Measurements from ENCODE around the gene THAP11.

DNA sequence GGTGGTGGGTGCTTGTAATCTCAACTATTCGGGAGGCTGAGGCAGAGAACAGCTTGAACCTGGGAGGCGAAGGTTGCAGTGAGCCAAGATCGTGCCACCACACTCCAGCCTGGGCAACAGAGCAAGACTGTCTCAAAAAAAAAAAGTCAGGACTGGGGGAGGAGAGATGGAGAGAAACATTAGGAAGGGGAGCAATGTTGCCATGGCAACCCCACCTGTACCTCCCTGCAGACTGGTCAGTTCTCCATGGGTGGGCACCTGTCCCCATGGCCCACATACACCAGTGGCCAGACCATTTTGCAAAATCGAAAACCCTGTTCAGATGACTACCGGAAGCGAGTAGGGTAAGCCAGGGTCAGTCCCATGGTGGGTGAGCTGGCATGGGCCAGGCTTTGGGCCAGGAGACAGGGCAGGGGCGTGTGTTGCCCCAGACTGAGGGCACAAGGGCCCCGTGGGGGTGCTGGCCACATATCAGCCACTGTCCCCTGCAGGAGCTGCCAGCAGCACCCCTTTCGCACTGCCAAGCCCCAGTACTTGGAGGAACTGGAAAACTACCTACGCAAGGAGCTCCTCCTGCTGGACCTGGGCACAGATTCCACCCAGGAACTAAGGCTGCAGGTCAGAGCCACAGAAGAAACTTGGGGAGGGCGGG lies 21.4 kb upstream of the THAP11 start:
- TF ChIP-seq, protein P1, sequence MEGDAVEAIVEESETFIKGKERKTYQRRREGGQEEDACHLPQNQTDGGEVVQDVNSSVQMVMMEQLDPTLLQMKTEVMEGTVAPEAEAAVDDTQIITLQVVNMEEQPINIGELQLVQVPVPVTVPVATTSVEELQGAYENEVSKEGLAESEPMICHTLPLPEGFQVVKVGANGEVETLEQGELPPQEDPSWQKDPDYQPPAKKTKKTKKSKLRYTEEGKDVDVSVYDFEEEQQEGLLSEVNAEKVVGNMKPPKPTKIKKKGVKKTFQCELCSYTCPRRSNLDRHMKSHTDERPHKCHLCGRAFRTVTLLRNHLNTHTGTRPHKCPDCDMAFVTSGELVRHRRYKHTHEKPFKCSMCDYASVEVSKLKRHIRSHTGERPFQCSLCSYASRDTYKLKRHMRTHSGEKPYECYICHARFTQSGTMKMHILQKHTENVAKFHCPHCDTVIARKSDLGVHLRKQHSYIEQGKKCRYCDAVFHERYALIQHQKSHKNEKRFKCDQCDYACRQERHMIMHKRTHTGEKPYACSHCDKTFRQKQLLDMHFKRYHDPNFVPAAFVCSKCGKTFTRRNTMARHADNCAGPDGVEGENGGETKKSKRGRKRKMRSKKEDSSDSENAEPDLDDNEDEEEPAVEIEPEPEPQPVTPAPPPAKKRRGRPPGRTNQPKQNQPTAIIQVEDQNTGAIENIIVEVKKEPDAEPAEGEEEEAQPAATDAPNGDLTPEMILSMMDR (conservative IDR thresholded peaks at IDR 0.05 in 1 of 2, IDR thresholded peaks at IDR 0.05 in 1 of 2; ENCODE audit: extremely low read depth in 1 of 2, insufficient read depth in 1 of 2, low read depth in 1 of 2, low read length in 2 of 2), result no peak
- TF ChIP-seq EZH2 (IDR thresholded peaks at IDR 0.05; ENCODE audit: borderline replicate concordance, low read length), result no peak

All from mammary epithelial cell (primary cell).